GM10266 (cell line): ENCODE results near the gene PATL2.
A peak's percentile ranks its signal among the peaks of the same experiment; 100 is the strongest.
"Not testable (repeated sequence)": the region's sequence is repeated elsewhere in the genome, so short reads cannot be mapped to it uniquely, and the experiment has no call there.

Experiments used
- DNase-seq: peaks from one replicate; pipeline ENCODE4 v3.0.0; 2012; ENCODE audit errors: extremely low spot score
- CTCF ChIP-seq: IDR thresholded peaks from 2 replicates; pipeline ENCODE4 v1.5.1; 2012; ENCODE audit warnings: mild to moderate bottlenecking, low read depth; ENCODE audit not compliant: control insufficient read depth, insufficient read depth; ENCODE audit errors: missing control alignments

Gene PATL2

GRCh38 chr15:44711096-44711742 lies at the start of gene PATL2, which contains the start of gene B2M:
Gene PATL2, minus strand, starts transcription at chr15:44711323. Its CDS starts 34,833 bp downstream, at chr15:44676490.
Gene B2M, plus strand, starts transcription at chr15:44711517. Its CDS starts 30 bp downstream, at chr15:44711547.
- no peak for TF ChIP-seq CTCF
- DNase-seq = peak; percentile 89

- no peak for DNase-seq
- TF ChIP-seq CTCF = no peak
Observed at GRCh38 chr15:44753345-44753744, 42.2 kb upstream of the PATL2 start.

DNA sequence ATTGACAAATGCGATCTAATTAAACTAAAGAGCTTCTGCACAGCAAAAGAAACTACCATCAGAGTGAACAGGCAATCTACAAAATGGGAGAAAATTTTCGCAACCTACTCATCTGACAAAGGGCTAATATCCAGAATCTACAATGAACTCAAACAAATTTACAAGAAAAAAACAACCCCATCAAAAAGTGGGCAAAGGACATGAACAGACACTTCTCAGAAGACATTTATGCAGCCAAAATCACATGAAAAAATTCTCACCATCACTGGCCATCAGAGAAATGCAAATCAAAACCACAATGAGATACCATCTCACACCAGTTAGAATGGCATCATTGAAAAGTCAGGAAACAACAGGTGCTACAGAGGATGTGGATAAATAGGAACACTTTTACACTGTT lies 32.3 kb upstream of the PATL2 start:
- not testable (repeated sequence) for DNase-seq

DNA sequence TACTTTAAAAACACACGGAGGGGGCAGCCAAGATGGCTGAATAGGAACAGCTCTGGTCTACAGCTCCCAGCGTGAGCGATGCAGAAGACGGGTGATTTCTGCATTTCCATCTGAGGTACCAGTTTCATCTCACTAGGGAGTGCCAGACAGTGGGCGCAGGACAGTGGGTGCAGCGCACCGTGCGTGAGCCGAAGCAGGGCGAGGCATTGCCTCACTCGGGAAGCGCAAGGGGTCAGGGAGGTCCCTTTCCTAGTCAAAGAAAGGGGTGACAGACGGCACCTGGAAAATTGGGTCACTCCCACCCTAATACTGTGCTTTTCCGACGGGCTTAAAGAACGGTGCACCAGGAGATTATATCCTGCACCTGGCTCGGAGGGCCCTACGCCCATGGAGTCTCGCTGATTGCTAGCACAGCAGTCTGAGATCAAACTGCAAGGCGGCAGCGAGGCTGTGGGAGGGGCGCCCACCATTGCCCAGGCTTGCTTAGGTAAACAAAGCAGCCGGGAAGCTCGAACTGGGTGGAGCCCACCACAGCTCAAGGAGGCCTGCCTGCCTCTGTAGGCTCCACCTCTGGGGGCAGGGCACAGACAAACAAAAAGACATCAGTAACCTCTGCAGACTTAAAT lies 28.2 kb upstream of the PATL2 start:
- not testable (repeated sequence) for DNase-seq

DNA sequence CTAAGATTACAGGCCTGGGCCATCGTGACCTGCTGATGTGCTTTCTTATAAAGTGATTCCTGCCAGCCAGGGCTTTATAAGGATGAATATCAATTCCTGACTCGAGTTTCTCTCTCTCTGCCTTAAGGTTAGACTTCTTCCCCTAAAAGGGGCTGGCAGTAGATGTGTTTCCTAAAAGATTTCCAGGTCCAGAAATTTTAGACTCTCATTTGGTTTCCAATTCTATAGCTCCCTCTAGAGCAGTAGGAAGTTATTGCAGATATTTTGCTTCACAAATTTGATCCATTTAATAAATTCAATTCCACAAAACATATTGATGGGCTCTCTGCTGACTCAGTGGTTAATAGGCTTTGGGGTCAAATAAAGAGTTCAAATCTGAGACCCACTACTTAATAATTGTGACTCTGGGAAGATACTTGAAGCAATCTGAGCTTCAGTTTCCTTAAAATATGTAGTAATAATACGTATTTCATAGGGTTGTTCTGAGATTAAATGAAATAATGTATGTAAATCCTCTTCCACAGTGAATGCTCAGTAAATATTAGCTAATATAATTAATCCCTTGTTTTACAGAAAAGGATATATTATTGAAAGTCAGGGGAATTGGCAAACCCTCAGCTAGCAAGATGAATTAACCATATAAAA lies 27.3 kb upstream of the PATL2 start:
- DNase-seq = peak; percentile 23
- TF ChIP-seq CTCF = peak; percentile 49

DNA sequence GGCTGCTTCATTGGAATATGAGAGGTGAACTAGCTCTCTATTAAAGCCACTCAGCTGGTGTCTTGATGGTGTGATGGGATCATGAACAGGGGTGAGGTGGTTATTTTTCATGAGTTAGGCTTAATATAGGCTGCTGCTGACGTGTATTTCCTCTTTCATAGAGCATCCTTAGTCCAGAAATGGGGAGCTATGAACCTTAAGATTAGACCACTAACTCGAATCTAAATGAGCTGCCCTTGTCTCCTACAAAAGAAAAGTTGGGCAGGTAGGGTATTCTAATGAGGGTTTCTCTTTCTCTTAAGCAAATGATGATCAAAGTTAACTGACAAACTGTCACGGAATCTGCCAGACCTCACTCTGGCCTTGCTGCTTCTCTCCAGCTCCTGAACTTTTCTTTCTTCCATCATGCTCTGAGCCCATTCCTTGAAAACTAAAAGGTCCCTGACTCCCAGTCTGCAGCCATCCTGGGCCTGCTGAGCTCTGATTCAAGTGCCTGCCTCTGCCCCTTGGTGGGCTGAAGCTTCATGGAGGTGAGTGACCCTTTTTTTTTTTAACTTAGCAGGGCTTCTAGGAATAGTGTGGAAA lies 25.1 kb upstream of the PATL2 start, which contains the start of gene TRIM69:
Gene TRIM69, plus strand, starts transcription at position 348 of the 585 bp plus-strand sequence. Its CDS starts 177 bp downstream, at position 525.
- TF ChIP-seq CTCF = no peak
- peak; percentile 11 for DNase-seq

DNA sequence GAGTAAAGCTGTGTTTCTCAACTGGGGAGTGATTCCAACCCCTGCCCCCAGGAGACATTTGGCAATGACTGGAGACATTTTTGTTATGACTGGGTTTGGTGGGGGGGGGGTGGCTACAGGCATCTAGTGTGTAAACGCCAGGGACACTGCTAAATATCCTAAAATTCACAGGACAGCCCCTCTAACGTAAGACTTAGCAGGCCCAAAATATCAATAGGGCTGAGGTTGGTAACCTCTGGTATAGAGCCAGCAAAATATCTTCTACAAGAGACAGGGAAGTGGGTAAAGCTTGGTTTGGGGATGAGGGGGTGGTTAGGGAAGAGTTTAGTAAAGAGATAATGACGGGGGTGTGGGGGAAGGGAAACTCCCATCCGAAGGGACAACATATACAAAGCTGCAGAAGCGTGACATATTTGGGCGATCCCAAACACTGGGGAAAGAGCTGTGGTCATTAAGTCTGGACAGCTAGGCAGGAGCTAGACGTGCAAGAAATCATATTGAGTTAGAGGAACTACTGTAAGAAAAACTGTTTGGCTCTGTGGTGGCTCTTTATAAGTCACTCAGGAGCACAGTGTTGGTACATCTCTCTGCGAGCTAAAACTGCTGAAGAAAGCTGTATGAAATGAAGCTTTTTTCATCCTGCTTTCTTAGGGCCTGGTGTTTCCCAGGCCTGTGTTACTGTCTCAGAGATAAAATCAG lies 24.5 kb upstream of the PATL2 start:
- peak; percentile 9 for DNase-seq

More for the DNA sequence above, 24.5 kb upstream of the PATL2 start:
- TF ChIP-seq CTCF = no peak
